Measurements from ENCODE around the gene FBXO17. TPM values are rescaled to one million over a fixed set of nuclear protein-coding genes. Genes with fewer than 3 reads are reported as not detected.

Gene FBXO17
- total and polyA plus RNA-seq, 2 donors (not counting 3 experiments of a cell fraction or from before 2014, with no cell fraction given) = 21.8 to 23.8 TPM

- TF ChIP-seq MAX (IDR thresholded peaks at IDR 0.05; ENCODE audit: insufficient read depth, insufficient read length) (no peak), POLR2AphosphoS5 (IDR thresholded peaks at IDR 0.05; ENCODE audit: insufficient read depth, low read depth, low read length) (no peak), POLR2A (IDR thresholded peaks at IDR 0.05; ENCODE audit: low read depth, low read length) (no peak), MYC (IDR thresholded peaks at IDR 0.05; ENCODE audit: low read depth, low read length) (no peak), CTCF (IDR thresholded peaks at IDR 0.05; ENCODE audit: extremely low read depth in 1 of 2, insufficient read depth in 1 of 2, low read depth in 1 of 2, low read length in 2 of 2) (no peak), JUN (IDR thresholded peaks at IDR 0.05; ENCODE audit: borderline replicate concordance, insufficient read depth, insufficient read length, low read depth) (no peak), FOS (IDR thresholded peaks at IDR 0.05; ENCODE audit: borderline replicate concordance, insufficient read depth, low read length) (no peak), EZH2 (IDR thresholded peaks at IDR 0.05; ENCODE audit: borderline replicate concordance, low read depth, low read length, severe bottlenecking) (no peak), GATA2 (IDR thresholded peaks at IDR 0.05; ENCODE audit: insufficient read depth, insufficient read length, low read depth, low read length) (no peak)
- dilution Hi-C loops (cut with MboI; ENCODE audit: extremely low pct_ligation_motif_present, low sequenced_read_pairs) = no loop called here
- H3K9ac ChIP-seq (replicated peaks; ENCODE audit: extremely low read depth, insufficient read depth, low read length) = no peak overlapping the region
- no TSS peak for BruUV-seq (replicated peaks)
- CTCF ChIA-PET = interaction anchor here (1.4 to 1.7 kb wide), 2 partner anchors 10 to 80 kb away, joined by 3 to 7 read pairs; no protein-coding TSS in a partner anchor
- no peaks in the 10 kb centered on the region for H3K9me1 ChIP-seq (replicated peaks; ENCODE audit: control insufficient read depth, extremely low read depth, insufficient read depth, low read length)
- POLR2A ChIA-PET = no interaction called here
- H3K36me3 ChIP-seq (ENCODE audit: control insufficient read depth in 2 of 2, extremely low read depth in 1 of 2, insufficient read depth in 2 of 2, low read length in 2 of 2) = peaks cover 0 to 2% of the 10 kb centered on the region in 2 experiments
- no peak overlapping the region for H3K4me3 ChIP-seq (replicated peaks in 1 of 3; ENCODE audit: insufficient read depth in 1 of 3, low read depth in 1 of 3, low read length in 3 of 3)
- FAIRE-seq (no peak), DNase-seq (ENCODE audit: low read depth, low spot score) (no peak)
- H3K27me3 ChIP-seq (ENCODE audit: control insufficient read depth in 2 of 2, insufficient read depth in 2 of 2, low read length in 2 of 2) = no peaks in the 10 kb centered on the region
- H3K79me2 ChIP-seq (ENCODE audit: control insufficient read depth, insufficient read depth, low read length) = peaks cover 13% of the 10 kb centered on the region
- intact Hi-C loops (cut with micrococcal nuclease) = loop anchor here (2.0 kb wide), 1 partner anchor 57 kb away; no protein-coding TSS in a partner anchor
- H3K4me2 ChIP-seq (ENCODE audit: insufficient read depth, low read length) = no peak overlapping the region
- H2AFZ ChIP-seq (ENCODE audit: low read depth, low read length) = no peak overlapping the region
- H4K20me1 ChIP-seq (replicated peaks; ENCODE audit: control insufficient read depth, extremely low read depth, insufficient read depth, low read length) = no peaks in the 10 kb centered on the region
- no peak overlapping the region for H3K27ac ChIP-seq (ENCODE audit: insufficient read depth, low read depth, low read length)
- H3K4me1 ChIP-seq (ENCODE audit: control insufficient read depth, extremely low read depth, insufficient read depth, low read length) = peaks cover 14% of the 10 kb centered on the region
- no peaks in the 10 kb centered on the region for H3K9me3 ChIP-seq (replicated peaks; ENCODE audit: control insufficient read depth, insufficient read depth, low read length)
Measured at GRCh38 chr19:38971672-38972071, 3.9 kb downstream of the FBXO17 start.

Data from endothelial cell of umbilical vein (primary cell).